Measurements from ENCODE around the gene PHF21A. TPM values are rescaled to one million over a fixed set of nuclear protein-coding genes. Genes with fewer than 3 reads are reported as not detected.

PHF21A gene
- total RNA-seq, 1 experiment from 2014 or later: 20.5 TPM

DNA sequence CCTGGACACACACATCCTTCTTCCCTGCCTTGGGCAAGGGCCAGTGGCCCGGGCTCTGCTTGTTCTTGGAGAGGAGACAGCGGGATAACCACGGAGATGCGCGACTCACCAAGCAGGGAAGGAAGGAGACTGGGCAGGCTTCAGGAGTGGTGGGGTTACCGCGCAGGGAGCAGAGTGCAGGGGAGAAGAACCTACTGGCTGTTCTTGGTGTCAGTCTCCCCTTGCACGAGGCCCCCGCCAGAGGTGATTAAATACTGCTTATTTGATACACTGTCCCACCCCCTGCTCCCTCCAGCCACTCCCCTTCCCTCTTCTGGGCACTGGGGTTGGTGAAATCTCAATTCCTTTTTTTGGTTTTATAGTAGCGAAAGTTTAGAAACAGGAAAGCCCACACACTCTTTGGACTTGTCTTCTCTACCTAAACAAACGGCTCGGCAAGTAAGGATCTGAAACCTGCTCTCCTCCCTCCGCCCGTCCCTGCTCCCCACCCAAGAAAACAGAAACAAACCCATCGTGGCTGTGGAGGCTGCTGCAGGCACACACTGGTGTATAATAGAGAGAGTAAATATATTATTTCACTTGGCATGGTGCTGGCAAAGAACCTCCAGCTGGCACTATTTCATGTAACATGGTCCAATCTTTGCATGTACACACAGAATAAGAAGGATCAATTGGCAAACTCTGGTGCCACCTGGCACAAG lies 188.0 kb downstream of the PHF21A start:
- Mint-ChIP-seq H3K9me3 (ENCODE audit: low read depth, unreplicated experiment) (no peaks in the 10 kb centered on the region), H3K27me3 (ENCODE audit: unreplicated experiment) (no peaks in the 10 kb centered on the region), H3K27ac (ENCODE audit: unreplicated experiment) (no peak overlapping the region), H3K36me3 (ENCODE audit: insufficient read depth, unreplicated experiment) (peaks cover 21% of the 10 kb centered on the region), H3K4me1 (ENCODE audit: low read depth, unreplicated experiment) (peaks cover 11% of the 10 kb centered on the region), H3K4me3 (ENCODE audit: low read depth, unreplicated experiment) (no peak overlapping the region)
- TF ChIP-seq CTCF (IDR thresholded peaks at IDR 0.05; ENCODE audit: unreplicated experiment): no peak
- intact Hi-C loops (cut with micrococcal nuclease; ENCODE audit: unreplicated experiment): no loop called here
- CTCF ChIA-PET: interaction anchor here (0.6 kb wide), 1 partner anchor 80 kb away, joined by 3 read pairs; no protein-coding TSS in a partner anchor
- no TSS peak for BruUV-seq (replicated peaks)
- DNase-seq: no peak

- Mint-ChIP-seq H3K4me3 (ENCODE audit: low read depth, unreplicated experiment) (no peak overlapping the region), H3K27ac (ENCODE audit: unreplicated experiment) (no peak overlapping the region), H3K36me3 (ENCODE audit: insufficient read depth, unreplicated experiment) (peaks cover 21% of the 10 kb centered on the region), H3K4me1 (ENCODE audit: low read depth, unreplicated experiment) (peaks cover 11% of the 10 kb centered on the region), H3K27me3 (ENCODE audit: unreplicated experiment) (no peaks in the 10 kb centered on the region), H3K9me3 (ENCODE audit: low read depth, unreplicated experiment) (no peaks in the 10 kb centered on the region)
- BruUV-seq (replicated peaks): no TSS peak
- no peak for TF ChIP-seq CTCF (IDR thresholded peaks at IDR 0.05; ENCODE audit: unreplicated experiment)
- no peak for DNase-seq
- CTCF ChIA-PET: no interaction called here
- intact Hi-C loops (cut with micrococcal nuclease; ENCODE audit: unreplicated experiment): no loop called here
Measured at GRCh38 chr11:45932217-45932616, 189.0 kb downstream of the PHF21A start.

DNA sequence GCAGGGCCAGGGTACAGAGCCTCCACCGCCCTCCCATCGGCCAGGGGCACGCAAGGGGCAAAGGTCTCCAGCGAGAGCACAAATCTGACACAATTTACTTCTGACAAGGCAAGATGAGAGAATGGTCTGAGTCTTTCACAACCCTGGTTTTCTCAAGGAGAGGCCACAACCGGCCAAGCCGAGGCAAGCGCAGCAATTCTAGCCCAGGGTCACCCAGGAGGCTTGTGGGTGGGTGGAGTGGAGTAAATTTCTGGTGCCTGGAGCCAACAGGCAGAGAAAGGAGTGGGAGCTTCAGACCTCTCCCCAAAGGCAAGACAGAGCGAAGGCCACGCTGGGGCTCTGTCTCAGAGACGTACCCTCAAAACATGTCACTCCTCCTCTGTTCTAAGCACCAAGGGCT lies 189.5 kb downstream of the PHF21A start:
- H3K4me1 Mint-ChIP-seq (ENCODE audit: low read depth, unreplicated experiment): peaks cover 11% of the 10 kb centered on the region
- no peaks in the 10 kb centered on the region for H3K9me3 Mint-ChIP-seq (ENCODE audit: low read depth, unreplicated experiment)
- H3K4me3 Mint-ChIP-seq (ENCODE audit: low read depth, unreplicated experiment): no peak overlapping the region
- intact Hi-C loops (cut with micrococcal nuclease; ENCODE audit: unreplicated experiment): no loop called here
- no peak for DNase-seq
- TF ChIP-seq CTCF (IDR thresholded peaks at IDR 0.05; ENCODE audit: unreplicated experiment): no peak
- BruUV-seq (replicated peaks): no TSS peak
- CTCF ChIA-PET: no interaction called here
- H3K27ac Mint-ChIP-seq (ENCODE audit: unreplicated experiment): no peak overlapping the region
- H3K27me3 Mint-ChIP-seq (ENCODE audit: unreplicated experiment): no peaks in the 10 kb centered on the region
- H3K36me3 Mint-ChIP-seq (ENCODE audit: insufficient read depth, unreplicated experiment): peaks cover 21% of the 10 kb centered on the region

GRCh38 chr11:45930951-45931570 lies 190.2 kb downstream of the PHF21A start:
- no peaks in the 10 kb centered on the region for H3K27me3 Mint-ChIP-seq (ENCODE audit: unreplicated experiment)
- BruUV-seq (replicated peaks): no TSS peak
- peaks cover 21% of the 10 kb centered on the region for H3K36me3 Mint-ChIP-seq (ENCODE audit: insufficient read depth, unreplicated experiment)
- no peak for DNase-seq
- H3K4me3 Mint-ChIP-seq (ENCODE audit: low read depth, unreplicated experiment): no peak overlapping the region
- TF ChIP-seq CTCF (IDR thresholded peaks at IDR 0.05; ENCODE audit: unreplicated experiment): no peak
- intact Hi-C loops (cut with micrococcal nuclease; ENCODE audit: unreplicated experiment): no loop called here
- no peak overlapping the region for H3K27ac Mint-ChIP-seq (ENCODE audit: unreplicated experiment)
- H3K4me1 Mint-ChIP-seq (ENCODE audit: low read depth, unreplicated experiment): peaks cover 11% of the 10 kb centered on the region
- CTCF ChIA-PET: interaction anchor here (0.7 kb wide), 2 partner anchors 63 to 76 kb away, joined by 3 to 5 read pairs; no protein-coding TSS in a partner anchor
- no peaks in the 10 kb centered on the region for H3K9me3 Mint-ChIP-seq (ENCODE audit: low read depth, unreplicated experiment)

Measured in Calu3 (cell line).